Lung microvascular endothelial cell (primary cell): ENCODE data around the gene FSD2. TPM values are rescaled to one million over a fixed set of nuclear protein-coding genes. Genes with fewer than 3 reads are reported as not detected.
"Not testable (repeated sequence)": the region's sequence is repeated elsewhere in the genome, so short reads cannot be mapped to it uniquely, and the experiment has no call there.

Experiments
- DNase-seq, 2 donors: peaks; one replicate each; pipeline versions ENCODE4 v3.0.0 to v3.0.0-alpha.2; 2010; ENCODE audit warnings: low read depth in 2 of 2
- total RNA-seq: library from RNA; depleted of rRNA; stranded (reverse); fragments of >200 nt; gene quantifications from 2 replicates; pipeline ENCODE4 v1.2.1, GENCODE V29; 2014

Gene FSD2
- total RNA-seq, 1 donor from 2014 or later: not detected

- no peak for DNase-seq
Measured at GRCh38 chr15:82798531-82799166, 7.2 kb downstream of the FSD2 start.

GRCh38 chr15:82798104-82798503 is 7.8 kb downstream of the FSD2 start:
- DNase-seq: no peak

- no peak for DNase-seq
Measured at GRCh38 chr15:82793737-82794136, 12.1 kb downstream of the FSD2 start.

- DNase-seq: no peak
Measured at GRCh38 chr15:82792068-82792467, 13.8 kb downstream of the FSD2 start.

- no peak for DNase-seq
Measured at GRCh38 chr15:82790321-82790720, 15.5 kb downstream of the FSD2 start.

GRCh38 chr15:82789491-82789890 is 16.4 kb downstream of the FSD2 start:
- DNase-seq: no peak

- no peak for DNase-seq
Measured at GRCh38 chr15:82788496-82788895, 17.4 kb downstream of the FSD2 start.

- DNase-seq: no peak
Measured at GRCh38 chr15:82781349-82781748, 24.5 kb downstream of the FSD2 start.

DNA sequence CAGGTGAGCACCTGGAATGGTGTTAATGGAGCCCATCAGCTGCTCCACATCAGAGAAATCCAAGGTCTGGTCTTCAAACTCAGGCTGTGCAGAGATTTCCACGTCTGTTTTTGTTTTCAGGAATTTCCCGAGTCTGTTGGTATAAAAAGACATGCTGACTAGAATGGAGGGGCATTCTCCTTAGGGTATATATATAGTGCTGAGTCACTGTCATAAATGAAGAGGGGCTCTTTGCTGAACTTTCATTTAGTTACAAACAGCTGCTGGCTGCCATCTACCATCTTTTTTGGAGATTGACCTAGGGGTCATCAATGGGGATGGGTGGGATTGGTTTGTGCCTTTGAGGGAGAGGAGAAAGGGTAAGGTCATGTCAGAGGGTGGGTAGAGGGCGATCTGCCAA is 27.1 kb downstream of the FSD2 start:
- no peak for DNase-seq

DNA sequence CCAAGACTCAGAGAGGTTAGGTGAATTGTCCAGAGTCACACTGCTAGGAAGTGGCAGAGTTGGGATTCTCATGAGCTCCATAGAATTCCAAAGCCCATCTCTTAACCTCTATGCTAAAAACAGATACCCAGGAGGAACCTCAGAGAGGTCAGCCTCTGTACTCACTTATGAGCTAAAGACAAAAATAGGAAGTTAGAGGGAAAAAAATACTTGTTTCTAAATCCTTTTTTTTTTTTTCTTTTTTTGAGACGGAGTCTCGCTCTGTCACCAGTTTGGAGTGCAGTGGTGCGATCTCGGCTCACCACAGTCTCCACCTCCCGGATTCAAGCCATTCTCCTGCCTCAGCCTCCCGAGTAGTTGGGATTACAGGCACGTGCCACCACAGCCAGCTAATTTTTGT is 31.4 kb downstream of the FSD2 start:
- no peak for DNase-seq

- no peak for DNase-seq
Measured at GRCh38 chr15:82771789-82772607, 33.9 kb downstream of the FSD2 start.

DNA sequence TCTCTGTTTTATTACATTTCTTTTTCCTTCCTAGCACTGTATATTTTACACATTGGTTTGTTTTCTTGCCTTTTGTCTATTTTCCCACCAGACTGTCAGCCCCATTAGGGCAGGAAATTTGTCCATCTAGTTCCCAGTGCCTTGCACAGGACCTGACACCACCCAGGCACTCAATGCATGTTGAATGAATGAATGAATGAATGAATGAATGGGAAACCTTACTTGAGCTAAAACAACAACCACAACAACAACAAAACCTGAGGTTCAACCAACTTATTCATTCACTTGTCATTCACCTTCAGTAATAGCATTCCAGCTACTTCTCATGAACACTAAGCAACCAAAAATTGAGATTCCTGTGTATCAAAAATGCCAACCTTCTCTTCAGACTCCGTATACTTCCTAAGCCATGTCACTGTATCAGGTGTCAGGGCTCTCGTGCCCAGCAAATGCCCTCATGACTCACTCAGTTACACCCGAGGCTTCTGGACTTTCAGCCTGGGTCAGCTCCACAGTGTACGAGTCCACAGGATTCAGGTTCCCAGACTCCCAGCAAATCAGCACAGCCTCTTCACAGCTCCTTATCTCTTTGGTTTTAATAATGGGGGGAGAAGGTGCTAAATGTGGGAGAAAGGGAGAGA is 37.3 kb downstream of the FSD2 start:
- no peak for DNase-seq

DNA sequence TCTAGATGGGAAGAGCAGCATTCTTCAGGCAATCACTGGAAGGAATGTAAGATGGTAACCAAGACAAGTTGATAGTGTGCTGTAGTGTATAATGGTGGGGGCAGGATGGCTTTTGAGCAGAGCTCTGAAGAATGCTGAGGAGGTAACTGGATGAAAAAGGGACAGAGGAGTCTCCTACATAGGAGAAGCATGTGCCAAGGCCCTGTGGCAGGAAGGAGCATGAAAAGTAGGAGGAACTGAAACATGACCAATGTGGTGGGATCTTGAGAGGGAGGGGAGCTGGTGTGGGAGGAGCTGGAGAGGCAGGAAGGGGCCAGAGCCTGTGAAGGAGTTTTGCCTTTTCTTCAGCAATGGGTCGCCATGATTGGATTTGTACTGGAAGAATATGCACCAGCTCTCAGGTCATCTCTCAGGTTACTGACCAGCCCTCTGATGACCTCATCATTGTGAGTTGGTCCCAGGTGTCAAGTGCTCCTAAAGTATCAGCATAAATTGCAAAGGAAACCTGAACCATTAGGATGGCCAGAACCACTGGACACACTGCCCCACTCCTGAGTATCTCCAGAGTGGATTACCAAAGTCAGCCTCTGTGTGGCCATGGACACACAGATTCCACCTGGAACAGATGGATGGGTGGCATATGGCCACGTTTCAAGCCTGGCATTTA is 38.6 kb downstream of the FSD2 start:
- DNase-seq: no peak

- DNase-seq: not testable (repeated sequence)
Measured at GRCh38 chr15:82766201-82766600, 39.7 kb downstream of the FSD2 start.

DNA sequence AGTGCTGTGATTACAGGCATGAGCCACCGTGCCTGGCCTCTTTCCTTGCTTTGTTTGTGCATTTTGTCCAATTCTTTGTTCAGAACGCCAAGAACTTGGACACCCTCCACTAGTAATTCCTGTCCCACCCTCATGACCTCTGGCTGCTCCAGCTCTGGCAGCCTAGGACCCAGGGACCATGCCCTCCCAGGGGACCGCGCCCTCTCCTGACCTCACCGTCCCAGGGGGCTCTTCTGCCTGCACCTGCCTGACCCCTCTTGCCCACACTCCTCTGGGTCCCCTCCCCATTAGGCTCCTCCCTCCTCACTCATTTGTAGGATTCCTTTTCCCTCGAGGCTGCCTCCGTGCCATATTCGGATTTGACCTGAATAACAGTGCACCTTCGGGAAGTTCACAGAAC is 41.1 kb downstream of the FSD2 start:
- no peak for DNase-seq

DNA sequence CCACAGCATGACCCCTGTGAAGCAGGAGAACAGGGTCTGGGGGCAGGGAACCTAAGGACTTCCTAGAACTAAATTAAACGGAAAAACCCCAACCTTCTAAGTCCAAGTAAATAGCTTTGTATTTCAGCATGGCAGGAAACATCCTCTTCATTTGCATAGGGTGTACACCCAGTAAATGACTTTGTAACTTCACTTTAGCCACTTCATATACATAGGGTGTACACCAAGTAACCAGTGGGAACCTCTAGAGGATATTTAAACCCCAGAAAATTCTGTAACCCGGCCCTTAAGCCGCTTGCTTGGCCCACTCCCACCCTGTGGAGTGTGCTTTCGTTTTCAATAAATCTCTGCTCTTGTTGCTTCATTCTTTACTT is 41.8 kb downstream of the FSD2 start:
- no peak for DNase-seq

GRCh38 chr15:82763361-82764116 is 42.3 kb downstream of the FSD2 start:
- DNase-seq: no peak

DNA sequence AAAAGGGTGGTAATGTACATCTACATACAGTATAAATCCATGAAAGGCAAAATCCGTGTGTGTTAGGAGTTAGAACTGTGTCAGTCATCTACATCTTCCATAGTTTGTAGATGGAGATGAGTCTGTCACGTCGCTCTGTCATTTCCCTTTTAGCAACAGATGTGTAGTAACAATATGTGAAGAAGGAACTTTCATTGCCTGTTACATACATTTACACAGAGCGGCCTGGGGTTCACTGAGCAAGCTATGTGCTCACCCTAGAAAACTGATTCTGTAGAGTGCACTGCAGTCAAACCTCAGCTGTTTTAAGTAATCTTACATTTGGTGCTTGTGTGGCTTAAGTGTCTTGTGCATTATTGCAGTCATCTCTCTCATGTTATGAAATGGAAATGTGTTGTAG is 54.6 kb downstream of the FSD2 start:
- no peak for DNase-seq

DNA sequence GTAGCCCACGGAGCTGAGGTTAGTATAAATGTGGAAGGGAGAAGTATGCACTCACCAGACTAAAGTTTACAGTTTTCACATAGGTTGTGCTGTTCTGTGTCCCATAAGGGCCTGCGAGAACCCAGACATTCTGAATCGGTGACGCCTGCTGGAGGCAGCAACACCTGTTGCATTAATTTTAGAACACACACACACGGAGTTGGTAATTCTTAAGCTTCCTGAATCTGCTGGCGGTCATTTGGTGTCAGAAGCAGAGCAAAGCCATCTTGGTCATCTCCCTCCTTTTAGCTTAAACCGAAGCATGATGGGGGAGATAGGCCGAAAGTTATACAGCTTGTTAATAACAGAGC is 55.1 kb downstream of the FSD2 start:
- DNase-seq: peak; percentile 20 to 44

GRCh38 chr15:82749951-82750830 is 55.7 kb downstream of the FSD2 start:
- DNase-seq: peak; percentile 95 to 96

DNA sequence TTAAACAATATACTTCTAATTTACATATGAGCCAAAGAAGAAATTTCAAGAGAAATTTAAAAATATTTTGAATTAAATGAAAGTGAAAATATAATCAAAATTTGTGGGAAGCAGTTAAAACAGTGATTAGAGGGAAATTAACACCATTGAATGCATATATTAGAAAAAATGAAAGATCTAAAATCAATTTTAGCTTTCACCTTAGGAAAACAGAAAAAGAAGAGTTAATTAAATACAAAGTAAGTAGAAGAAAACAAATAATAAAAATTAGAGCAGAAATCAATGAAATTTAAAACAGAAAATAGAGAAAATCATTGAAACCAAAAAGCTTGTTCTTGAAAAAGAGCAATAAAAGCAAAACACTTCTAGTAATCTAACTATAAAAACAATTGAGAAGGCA is 57.6 kb downstream of the FSD2 start:
- DNase-seq: no peak
